PFSK-1 (cell line): ENCODE results near the gene NKAPD1.

Experiments
- POLR2AphosphoS5 ChIP-seq: IDR thresholded peaks from 2 replicates; pipeline ENCODE4 v1.6.1; 2012; ENCODE audit warnings: low read depth, mild to moderate bottlenecking, control low read depth, low read length, moderate library complexity
- SIN3A ChIP-seq: IDR thresholded peaks from 2 replicates; pipeline ENCODE4 v1.6.1; 2012; ENCODE audit warnings: mild to moderate bottlenecking, low read length, moderate library complexity, borderline replicate concordance; ENCODE audit not compliant: insufficient read depth

GRCh38 chr11:112103446-112103845 lies 29.3 kb downstream of the NKAPD1 start:
- no peak for TF ChIP-seq POLR2AphosphoS5
- no peak for TF ChIP-seq SIN3A
